AG04449 (cell line): ENCODE results near the gene PLD1.
"Not testable (repeated sequence)": the region's sequence is repeated elsewhere in the genome, so short reads cannot be mapped to it uniquely, and the experiment has no call there.

Experiments
- CTCF ChIA-PET: fragments of 350-600 bp; formaldehyde crosslinking; extraction: SDS; loops from one replicate; lab custom pipeline; 2021; ENCODE audit warnings: antibody characterized with exemption; lab: Yijun Ruan, JAX
- POLR2A ChIA-PET: fragments of 400-600, 350-600 bp; formaldehyde crosslinking; extraction: SDS; loops from one replicate; lab custom pipeline; 2020; ENCODE audit warnings: antibody characterized with exemption, inconsistent platforms; lab: Yijun Ruan, JAX
- DNase-seq: peaks from one replicate; pipeline ENCODE4 v3.0.0-alpha.2; 2010; ENCODE audit warnings: low read depth, low spot score
- H3K4me3 ChIP-seq: 2 replicates; pipeline ENCODE4 v1.5.1; 2011; ENCODE audit warnings: low read depth, mild to moderate bottlenecking, control low read depth, low read length
- CTCF ChIP-seq: IDR thresholded peaks from one replicate; pipeline ENCODE4 v1.5.1; 2011; ENCODE audit warnings: mild to moderate bottlenecking, moderate library complexity, low read length, control low read depth, inconsistent platforms; ENCODE audit not compliant: insufficient read depth; ENCODE audit errors: missing control alignments

The PLD1 gene

DNA sequence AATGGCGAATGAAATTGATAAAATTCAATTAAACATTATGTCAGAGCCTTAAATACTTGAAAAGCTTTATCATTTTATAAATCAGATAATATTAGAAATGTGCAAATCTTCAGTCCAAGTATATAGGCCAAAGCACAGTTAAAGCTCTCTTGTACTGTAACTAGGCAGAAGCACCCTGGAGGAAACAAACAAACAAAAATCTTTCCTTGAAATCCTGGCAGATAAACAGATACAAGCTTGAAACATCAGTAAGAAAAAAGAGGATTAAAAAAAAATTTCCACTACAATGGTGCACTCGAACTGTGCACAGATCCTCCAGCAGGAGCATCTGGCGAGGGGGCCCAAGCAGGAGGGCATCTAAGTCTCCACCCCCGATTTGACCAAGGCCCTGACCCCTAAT lies 166.6 kb downstream of the PLD1 start:
- H3K4me3 ChIP-seq, result no peak overlapping the region
- ChIA-PET POLR2A (no interaction called here), CTCF (interaction anchor here (0.5 to 4.8 kb wide), 8 partner anchors 10 to 834 kb away, joined by 3 to 173 read pairs (median 7); no protein-coding TSS in a partner anchor)
- no peak for TF ChIP-seq CTCF
- no peak for DNase-seq

- ChIA-PET POLR2A (no interaction called here), CTCF (interaction anchor here (1.1 to 4.8 kb wide), 4 partner anchors 15 to 698 kb away, joined by 4 to 173 read pairs (median 82); no protein-coding TSS in a partner anchor)
- no peak for TF ChIP-seq CTCF
- no peak overlapping the region for H3K4me3 ChIP-seq
- no peak for DNase-seq
These were observed 167.2 kb downstream of the PLD1 start for GRCh38 chr3:171643033-171643432.

GRCh38 chr3:171640520-171641412 lies 169.5 kb downstream of the PLD1 start:
- H3K4me3 ChIP-seq, result no peak overlapping the region
- DNase-seq, result peak; percentile 33
- TF ChIP-seq CTCF, result peak; percentile 24
- ChIA-PET CTCF (interaction anchor here (1.0 to 3.2 kb wide), 7 partner anchors 9 to 193 kb away, joined by 3 to 42 read pairs (median 7); no protein-coding TSS in a partner anchor), POLR2A (no interaction called here)

DNA sequence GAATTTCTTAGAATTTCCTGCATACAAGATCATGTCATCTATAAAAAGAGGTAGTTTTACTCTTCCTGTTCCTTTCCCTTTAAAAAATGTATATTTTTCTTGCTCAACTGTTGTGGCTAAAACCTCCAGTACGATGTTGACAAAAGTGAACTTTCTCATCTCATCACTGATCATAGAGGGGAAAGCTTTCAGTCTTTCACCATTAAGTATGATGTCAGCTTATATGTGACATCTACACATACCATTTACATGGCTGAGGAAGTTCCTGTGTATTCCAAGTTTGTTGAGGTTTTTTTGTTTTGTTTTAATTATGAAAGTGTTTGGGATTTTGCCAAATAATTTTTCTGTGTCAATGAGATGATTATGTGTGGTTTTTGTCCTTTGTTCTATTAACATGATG lies 173.6 kb downstream of the PLD1 start:
- ChIA-PET CTCF (no interaction called here), POLR2A (no interaction called here)
- H3K4me3 ChIP-seq, result no peak overlapping the region
- no peak for TF ChIP-seq CTCF
- DNase-seq, result no peak

DNA sequence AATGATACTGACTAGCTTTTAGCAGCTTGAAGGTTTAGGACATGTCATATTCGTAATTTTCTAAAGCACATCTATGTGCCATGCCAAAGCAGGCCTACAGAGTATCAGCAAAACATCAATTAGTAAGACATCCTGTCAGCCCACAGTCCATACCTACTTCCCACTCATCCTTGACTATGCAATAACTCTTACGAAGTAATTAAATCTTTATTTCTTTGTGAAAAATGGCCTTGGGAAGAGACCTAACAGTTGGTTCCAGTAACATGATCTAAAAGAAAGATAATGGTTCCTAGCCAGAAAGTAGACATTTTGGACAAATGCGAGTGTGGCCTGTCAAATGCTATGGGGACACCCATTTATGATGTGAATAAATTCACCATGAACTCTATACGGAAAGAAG lies 177.5 kb downstream of the PLD1 start:
- TF ChIP-seq CTCF, result no peak
- ChIA-PET POLR2A (no interaction called here), CTCF (no interaction called here)
- no peak for DNase-seq
- H3K4me3 ChIP-seq, result no peak overlapping the region

- DNase-seq, POLR2A ChIA-PET, H3K4me3 ChIP-seq, CTCF ChIA-PET: not testable (repeated sequence)
These were observed 183.5 kb downstream of the PLD1 start for GRCh38 chr3:171626799-171627198.
